ENCODE measurements around the gene ME1.

DNA sequence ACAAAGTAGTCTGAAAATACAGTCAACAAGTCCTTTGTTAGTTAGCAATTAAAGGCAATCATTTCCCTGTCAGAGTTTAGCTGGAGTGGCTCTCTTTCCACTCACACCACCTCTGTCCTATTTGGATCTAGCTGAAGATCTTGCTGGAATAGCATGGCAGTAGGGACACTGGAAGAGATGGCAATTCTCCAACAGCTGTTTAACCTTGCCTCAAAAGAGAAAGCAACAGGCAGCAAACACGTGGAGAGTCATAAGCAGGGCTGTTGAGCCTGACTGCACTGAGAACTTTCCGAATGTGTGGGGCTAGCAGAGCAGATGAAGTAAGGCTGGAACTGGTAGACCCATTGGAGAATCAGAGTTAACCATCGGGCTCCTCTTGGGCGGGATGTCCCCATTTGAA, 43.5 kb upstream of the ME1 start:
- TF ChIP-seq, protein P1, sequence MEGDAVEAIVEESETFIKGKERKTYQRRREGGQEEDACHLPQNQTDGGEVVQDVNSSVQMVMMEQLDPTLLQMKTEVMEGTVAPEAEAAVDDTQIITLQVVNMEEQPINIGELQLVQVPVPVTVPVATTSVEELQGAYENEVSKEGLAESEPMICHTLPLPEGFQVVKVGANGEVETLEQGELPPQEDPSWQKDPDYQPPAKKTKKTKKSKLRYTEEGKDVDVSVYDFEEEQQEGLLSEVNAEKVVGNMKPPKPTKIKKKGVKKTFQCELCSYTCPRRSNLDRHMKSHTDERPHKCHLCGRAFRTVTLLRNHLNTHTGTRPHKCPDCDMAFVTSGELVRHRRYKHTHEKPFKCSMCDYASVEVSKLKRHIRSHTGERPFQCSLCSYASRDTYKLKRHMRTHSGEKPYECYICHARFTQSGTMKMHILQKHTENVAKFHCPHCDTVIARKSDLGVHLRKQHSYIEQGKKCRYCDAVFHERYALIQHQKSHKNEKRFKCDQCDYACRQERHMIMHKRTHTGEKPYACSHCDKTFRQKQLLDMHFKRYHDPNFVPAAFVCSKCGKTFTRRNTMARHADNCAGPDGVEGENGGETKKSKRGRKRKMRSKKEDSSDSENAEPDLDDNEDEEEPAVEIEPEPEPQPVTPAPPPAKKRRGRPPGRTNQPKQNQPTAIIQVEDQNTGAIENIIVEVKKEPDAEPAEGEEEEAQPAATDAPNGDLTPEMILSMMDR (IDR thresholded peaks at IDR 0.05; ENCODE audit: low read depth, low read length, poor library complexity, severe bottlenecking) = no peak
- TF ChIP-seq EZH2phosphoT487 (IDR thresholded peaks at IDR 0.05; ENCODE audit: borderline replicate concordance, low read length) = no peak

Measured in DOHH2 (cell line).